RCC 7860 (cell line): Measurements from ENCODE around the gene CDIPT.
"Not testable (repeated sequence)": the region's sequence is repeated elsewhere in the genome, so short reads cannot be mapped to it uniquely, and the experiment has no call there.

Experiments
- DNase-seq: peaks from one replicate; pipeline ENCODE4 v3.0.0-alpha.2; 2015; ENCODE audit warnings: low spot score
- FAIRE-seq: peaks from 2 replicates; lab custom pipeline; 2012; peaks lifted over from hg19 to GRCh38; lab: Jason Lieb, UNC

CDIPT gene, protein sequence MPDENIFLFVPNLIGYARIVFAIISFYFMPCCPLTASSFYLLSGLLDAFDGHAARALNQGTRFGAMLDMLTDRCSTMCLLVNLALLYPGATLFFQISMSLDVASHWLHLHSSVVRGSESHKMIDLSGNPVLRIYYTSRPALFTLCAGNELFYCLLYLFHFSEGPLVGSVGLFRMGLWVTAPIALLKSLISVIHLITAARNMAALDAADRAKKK

GRCh38 chr16:29862884-29863668, at the start of gene CDIPT:
CDIPT (minus strand) TSS chr16:29863226; CDS start chr16:29862857, 369 bp downstream.
- peak; percentile 86 for DNase-seq
- FAIRE-seq = peak; percentile 78

DNA sequence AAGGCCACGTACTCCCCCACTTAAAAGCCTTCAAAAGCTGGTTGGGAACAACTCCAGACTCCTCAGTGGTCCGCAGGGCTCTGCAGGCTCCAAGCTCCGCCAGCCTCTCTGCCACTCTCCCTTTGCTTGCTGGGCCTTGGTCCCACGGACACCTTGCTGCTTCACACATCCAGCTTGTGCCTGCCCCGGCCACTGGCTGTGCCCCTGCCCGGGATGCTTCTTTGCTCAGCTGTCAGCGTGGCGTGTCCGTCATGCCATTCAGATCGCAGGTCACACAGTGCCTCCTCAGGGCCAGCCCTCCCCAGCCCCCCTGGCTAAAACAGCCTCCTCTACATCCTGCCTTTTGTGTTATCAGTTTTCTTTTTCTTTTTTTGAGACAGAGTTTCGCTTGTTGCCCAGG, 49.1 kb upstream of the CDIPT start:
- DNase-seq = no peak
- no peak for FAIRE-seq

GRCh38 chr16:29911676-29912010, 48.6 kb upstream of the CDIPT start:
- DNase-seq (no peak), FAIRE-seq (no peak)

DNA sequence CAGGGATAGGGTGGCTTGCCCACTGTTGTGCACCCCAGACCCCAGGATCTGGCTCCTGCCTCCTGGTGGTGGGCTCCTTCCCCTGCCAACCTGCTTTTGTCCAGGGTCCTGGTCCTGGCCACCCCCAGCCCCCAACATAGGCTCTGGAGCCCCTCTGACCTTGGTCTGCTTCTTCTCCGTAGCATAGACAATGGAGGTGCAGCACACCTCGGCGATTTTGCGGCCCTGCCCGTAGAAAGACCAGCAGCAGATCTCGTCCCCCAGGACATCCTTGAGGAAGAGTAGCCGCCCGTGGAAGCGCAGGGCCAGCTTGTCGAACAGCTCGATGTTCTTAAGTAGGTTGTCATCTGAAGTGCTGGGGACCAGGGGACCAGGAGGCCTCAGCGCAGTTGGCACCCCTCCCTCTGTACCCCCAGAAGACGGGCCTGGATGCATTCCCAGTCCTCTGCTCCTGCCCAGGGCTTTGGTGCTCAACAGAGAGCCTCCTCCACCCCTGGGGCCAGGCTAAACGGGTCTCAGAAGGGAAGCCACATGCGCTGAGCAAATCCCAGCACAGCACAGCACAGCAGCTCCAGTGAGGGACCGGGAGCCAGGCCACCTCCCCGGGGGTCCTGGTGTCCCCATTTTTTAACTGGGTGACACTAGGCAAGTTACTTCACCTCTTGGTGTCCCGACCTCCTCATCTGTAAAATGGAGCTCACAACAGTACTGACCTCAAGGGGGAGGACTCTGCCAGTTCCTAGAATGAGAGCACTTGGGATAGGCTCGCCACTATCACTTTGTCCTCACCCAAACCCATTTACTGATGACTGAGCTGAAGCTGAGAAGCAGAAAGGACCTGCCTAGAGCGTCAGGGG, 48.0 kb upstream of the CDIPT start:
- no peak for FAIRE-seq
- no peak for DNase-seq

DNA sequence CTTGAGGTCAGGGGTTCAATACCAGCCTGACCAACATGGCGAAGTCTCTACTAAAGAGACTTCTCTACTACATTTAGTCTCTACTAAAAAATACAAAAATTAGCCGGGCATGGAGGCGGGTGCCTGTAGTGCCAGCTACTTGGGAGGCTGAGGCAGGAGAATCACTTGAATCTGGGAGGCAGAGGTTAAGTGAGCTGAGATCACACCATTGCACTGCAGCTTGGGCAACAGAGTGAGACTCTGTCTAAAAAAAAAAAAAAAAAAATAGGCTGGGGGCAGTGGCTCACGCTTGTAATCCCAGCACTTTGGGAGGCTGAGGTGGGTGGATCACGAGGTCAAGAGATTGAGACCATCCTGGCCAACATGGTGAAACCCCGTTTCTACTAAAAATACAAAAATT, 46.8 kb upstream of the CDIPT start:
- FAIRE-seq, DNase-seq: not testable (repeated sequence)

DNA sequence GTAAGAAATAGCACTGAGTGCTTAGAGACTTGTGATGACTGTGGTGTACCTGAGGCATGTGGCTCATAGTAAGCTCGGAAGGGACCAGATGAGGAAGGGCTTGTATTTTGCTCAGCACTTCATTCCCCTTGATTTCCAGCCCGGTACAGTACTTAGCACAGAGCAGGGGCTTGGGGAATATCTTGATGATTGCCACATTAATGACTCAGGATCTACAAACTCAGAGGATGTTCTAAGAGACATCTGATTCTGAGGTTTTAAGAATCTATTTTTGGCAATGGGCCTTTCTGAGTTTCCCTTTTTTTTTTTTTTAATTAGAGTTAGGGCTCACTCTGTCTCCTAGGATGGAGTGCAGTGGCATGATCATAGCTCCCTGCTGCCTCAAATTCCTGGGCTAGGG, 46.4 kb upstream of the CDIPT start:
- FAIRE-seq (no peak), DNase-seq (peak; percentile 5)

- DNase-seq (no peak), FAIRE-seq (no peak)
Measured at GRCh38 chr16:29908719-29909220, 45.7 kb upstream of the CDIPT start.

GRCh38 chr16:29907973-29908372, 44.9 kb upstream of the CDIPT start:
- DNase-seq (no peak), FAIRE-seq (no peak)

DNA sequence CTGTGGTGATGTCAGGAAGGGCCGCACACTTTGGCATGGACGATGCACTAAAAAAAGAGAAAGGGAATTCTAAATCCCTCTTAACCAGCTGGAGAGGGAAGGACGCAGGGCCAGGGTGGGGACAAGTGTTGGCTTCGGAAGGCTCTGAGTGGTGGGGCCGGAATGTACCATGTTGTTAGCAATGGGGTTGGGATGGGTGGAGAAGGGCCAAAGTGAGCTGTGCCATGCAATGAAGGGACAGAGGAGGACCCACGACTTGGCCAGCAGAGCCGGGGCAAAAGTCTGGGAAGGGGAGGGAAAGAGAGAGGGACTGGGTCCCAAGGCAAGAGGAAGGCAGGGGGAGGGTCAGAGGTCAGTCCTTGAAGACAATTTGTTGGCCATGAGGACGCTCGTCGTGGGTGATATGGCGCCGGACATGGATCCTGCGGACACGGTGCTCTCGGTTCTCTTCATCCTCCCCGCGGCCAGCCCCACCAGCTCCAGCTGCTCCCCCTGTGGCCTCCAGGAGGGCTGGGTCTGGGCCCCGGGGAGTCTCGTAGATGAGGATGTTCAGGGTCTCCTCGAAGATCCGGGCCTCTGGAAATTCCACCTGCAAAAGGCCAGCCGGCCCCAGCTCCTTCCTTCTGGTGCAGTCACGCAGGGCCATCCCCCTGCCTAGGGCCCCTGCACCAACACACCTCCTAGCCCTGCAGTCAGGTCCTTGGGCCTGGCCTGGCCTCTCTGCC, 43.7 kb upstream of the CDIPT start:
- FAIRE-seq (no peak), DNase-seq (no peak)

DNA sequence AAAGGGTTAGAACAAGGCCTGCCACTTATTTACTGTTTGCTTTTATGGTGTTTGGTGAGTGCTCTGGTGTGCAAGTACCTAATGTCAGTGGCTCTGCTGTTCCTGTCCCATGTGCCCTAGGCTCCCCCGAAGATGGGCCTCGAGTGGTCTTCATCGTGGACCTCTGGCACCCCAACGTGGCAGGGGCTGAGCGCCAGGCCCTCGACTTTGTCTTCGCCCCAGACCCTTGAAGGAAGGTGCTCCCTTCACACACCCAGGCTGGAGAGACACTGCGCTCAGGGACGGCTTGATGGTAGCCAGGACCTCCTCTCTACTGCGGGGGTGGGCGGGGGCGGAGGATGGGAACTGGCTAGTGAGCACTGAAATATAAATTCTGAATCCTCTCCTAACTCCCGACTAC, 42.6 kb upstream of the CDIPT start:
- FAIRE-seq = no peak
- DNase-seq = no peak

DNA sequence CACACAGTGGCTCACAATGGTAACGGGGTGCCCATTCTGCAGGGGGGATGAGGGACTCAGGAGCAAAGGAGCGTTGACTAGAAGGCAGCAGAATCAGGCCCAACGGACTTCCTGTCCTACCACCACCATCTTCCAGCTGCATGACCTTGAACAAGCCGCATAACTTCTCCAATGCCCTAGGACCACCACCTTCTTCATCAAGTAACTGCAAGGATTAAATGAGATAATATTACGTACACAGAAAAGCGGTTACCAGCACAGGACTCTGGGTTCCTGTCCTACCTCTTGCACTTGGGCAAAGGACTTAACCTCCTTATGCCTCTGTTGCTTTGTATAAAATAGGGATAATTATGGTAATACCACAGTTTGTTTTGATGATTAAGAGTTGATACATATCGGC, 41.9 kb upstream of the CDIPT start:
- no peak for FAIRE-seq
- DNase-seq = no peak

- no peak for FAIRE-seq
- no peak for DNase-seq
Measured at GRCh38 chr16:29903590-29903989, 40.6 kb upstream of the CDIPT start.

DNA sequence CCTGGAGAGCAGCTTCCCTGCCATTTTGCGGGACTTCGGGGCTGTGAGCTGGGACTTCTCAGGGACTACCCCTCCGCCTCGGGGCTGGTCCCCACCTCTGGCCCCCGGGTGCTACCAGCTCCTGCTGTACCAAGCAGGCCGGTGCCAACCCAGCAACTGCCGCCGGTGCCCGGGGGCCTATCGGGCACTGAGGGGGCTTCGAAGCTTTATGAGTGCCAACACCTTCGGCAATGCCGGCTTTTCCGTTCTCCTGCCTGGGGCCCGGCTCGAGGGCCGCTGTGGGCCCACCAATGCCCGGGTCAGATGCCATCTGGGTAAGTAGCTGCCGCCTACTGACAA, 38.5 kb upstream of the CDIPT start:
- FAIRE-seq (no peak), DNase-seq (no peak)

GRCh38 chr16:29900888-29901606, 38.0 kb upstream of the CDIPT start:
- DNase-seq (no peak), FAIRE-seq (no peak)

DNA sequence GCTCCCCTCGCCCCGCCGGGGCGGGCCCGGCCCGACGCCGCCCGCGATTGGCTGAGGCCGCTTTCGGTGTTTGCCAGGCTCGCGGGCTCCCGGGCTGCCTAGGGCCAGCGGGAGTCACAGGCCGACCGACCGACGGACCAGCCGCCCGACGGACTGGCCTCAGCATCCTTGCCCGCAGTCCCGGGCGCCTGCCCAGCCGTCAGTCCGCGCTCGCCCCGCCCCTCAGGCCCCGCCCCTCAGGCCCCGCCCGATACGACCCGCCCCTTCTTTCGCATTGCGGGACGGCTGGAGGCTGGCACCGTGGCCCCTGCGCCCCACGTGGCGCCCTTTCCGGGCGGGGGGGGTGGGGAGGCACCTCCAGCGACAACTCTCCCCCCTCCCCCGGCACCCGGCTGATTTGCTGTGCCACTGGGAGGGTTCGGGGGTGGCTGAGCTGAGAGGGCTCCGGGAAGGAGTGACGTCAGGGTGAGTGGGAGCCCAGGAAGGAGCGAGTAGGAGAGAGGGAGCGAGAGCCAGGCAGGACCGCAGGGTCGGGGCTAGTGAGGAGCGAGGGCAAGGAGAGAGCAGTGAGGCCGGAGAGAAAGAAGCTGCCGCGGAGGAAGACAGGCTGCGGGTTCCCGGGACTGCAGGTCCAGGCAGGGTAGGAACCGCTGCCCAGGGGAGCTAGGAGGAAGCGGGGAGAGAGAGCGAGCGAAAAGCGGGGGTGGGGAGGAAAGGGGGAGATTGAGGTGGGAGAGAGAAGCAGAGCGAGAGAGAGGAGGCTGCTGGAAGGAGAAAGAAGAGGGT, 37.3 kb upstream of the CDIPT start, which contains the start of gene ASPHD1:
Gene ASPHD1, plus strand, starts transcription at position 387 of the 786 bp plus-strand sequence. CDS start 484 bp downstream, outside the sequence.
- no peak for FAIRE-seq

DNA sequence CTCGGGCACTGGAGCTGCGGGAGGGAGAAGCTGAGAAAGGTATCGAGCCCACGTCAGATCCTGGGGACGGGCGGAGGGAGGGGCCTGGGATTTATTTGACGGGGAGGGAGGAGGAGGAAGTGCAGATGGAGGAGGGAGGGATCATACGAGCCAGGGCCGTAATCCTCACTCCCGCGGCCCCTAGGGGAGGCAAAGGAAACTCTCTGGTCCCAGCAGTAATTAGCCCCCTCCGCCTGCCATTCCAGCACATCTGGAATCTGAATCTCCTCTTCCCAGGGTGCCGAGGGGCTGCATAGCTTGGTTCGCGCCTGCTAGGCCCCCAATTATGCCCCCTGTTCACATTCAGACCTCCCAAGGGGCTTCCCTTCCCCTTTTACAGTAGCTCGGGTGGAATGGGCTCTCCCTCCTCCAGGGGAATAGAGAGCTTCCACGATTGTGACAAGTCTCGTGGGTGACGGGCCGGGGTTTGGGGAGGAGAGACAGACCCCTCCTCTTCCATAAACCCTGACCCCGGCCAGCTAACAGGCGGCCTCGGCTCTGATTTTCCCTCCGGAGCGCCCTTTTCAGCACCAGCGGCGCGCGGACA, 36.6 kb upstream of the CDIPT start, which contains the start of gene SEZ6L2:
Gene SEZ6L2, minus strand, starts transcription at position 35 of the 586 bp plus-strand sequence. CDS start 531 bp downstream, outside the sequence.
- DNase-seq = peak; percentile 81
- peak; percentile 56 for FAIRE-seq

More for the DNA sequence above, 37.3 kb upstream of the CDIPT start, which contains the start of gene ASPHD1:
- DNase-seq = peak; percentile 92

GRCh38 chr16:29898804-29899515, 35.9 kb upstream of the CDIPT start:
- DNase-seq (no peak), FAIRE-seq (no peak)
